Erythroblast (primary cell): ENCODE data around the gene HSD17B3.

Source experiments
- GATA1 ChIP-seq: IDR thresholded peaks from 2 replicates; pipeline ENCODE4 v1.6.1; 2011; ENCODE audit warnings: low read depth, mild to moderate bottlenecking, control low read depth, low read length, moderate library complexity
- POLR2A ChIP-seq: IDR thresholded peaks from 2 replicates; pipeline ENCODE4 v1.6.1; 2011; ENCODE audit warnings: mild to moderate bottlenecking, low read length

- TF ChIP-seq POLR2A (no peak), GATA1 (no peak)
Observed at GRCh38 chr9:96236854-96237550, 65.0 kb downstream of the HSD17B3 start.
